Pancreas (tissue), 10 donors: Measurements from ENCODE around the gene BRCA1. TPM values are rescaled to one million over a fixed set of nuclear protein-coding genes. Genes with fewer than 3 reads are reported as not detected.

Experiments
- ATAC-seq, 4 donors: fragments of 200-7000 bp; cut with Tn5 transposase; one replicate each; pipeline versions ENCODE4 v1.8.0 to v1.9.1; 2020; ENCODE audit warnings: mild to moderate bottlenecking in 4 of 4, moderate library complexity in 4 of 4
- DNase-seq, 6 donors: peaks; one replicate each; pipeline ENCODE4 v3.0.0-alpha.2; 2020
- FAIRE-seq: peaks from 2 replicates; lab custom pipeline; 2012; peaks lifted over from hg19 to GRCh38; lab: Jason Lieb, UNC
- H3K27ac ChIP-seq, 4 donors: fragments of 200-600 bp; sonication (generic); 1 replicate in 3 of 4; 2 replicates in 1 of 4; pipeline versions ENCODE4 v1.5.0 to v1.8.0; 2020
- H3K27me3 ChIP-seq, 4 donors: fragments of 200-600 bp; one replicate each; pipeline ENCODE4 v1.8.0; 2021
- H3K36me3 ChIP-seq, 3 donors: fragments of 200-600 bp; sonication (generic) in 1 of 3; one replicate each; pipeline versions ENCODE4 v1.5.0 to v1.8.0; 2020 to 2021
- H3K4me1 ChIP-seq, 3 donors: fragments of 200-600 bp; one replicate each; pipeline ENCODE4 v1.8.0; 2021
- H3K4me3 ChIP-seq, 4 donors: fragments of 200-600 bp; sonication (generic) in 2 of 4; one replicate each; pipeline versions ENCODE4 v1.5.0 to v1.8.0; 2020 to 2021
- H3K9me3 ChIP-seq, 4 donors: fragments of 200-600 bp; one replicate each; pipeline ENCODE4 v1.8.0; 2021
- WGBS, 2 donors: extraction: QIAGEN DNeasy Blood & Tissue Kit; methylation state at CpG; one replicate each; pipeline ENCODE4 v1.1.7; 2013; 5-methylcytosine and 5-hydroxymethylcytosine counted together
- intact Hi-C, 3 donors: fragments of 100-400 bp; cut with DNase I; formaldehyde crosslinking; loops; one replicate each; pipeline versions ENCODE4 v1.11.1 to v1.14.2; 2022
- polyA plus RNA-seq, 2 donors: library from polyadenylated mRNA; stranded (reverse); fragments of 200-250 nt; gene quantifications; one replicate each; pipeline ENCODE4 v1.2.3, GENCODE V29; 2013
- total RNA-seq, 6 donors: library from RNA; stranded (reverse); fragmentation: NEBNext Ultra II Directional in 4 of 6; extraction: Animal tissue kit (Norgen Biotek cat#: 25700) in 4 of 6; gene quantifications; one replicate each; pipeline versions ENCODE4 v1.2.1 to v1.2.4, GENCODE V29; 2021 to 2023
- TF ChIP-seq, protein P1 (sequence below), 4 donors: fragments of 200-600 bp; sonication (generic) in 3 of 4; IDR thresholded peaks; one replicate each; pipeline versions ENCODE4 v1.5.0 to v1.8.0; 2021; ENCODE audit warnings: antibody characterized with exemption in 4 of 4
- donor health status: healthy with polysubstance abuse.
- donor health status: DM: no; HTN: no; CAD: no; lungs with moderate emphysema.
- donor health status: DM: no; HTN: no; CAD: no.
- donor health status: control.
- donor health status: control.
- donor health status: Bipolar disorder and iron deficiency.
- donor health status: DM: yes; HTN: yes; CAD: no.
- donor health status: DM: no; HTN: no; CAD: no.
- donor health status: DM: no; HTN: no; CAD: no.
- donor health status: DM: yes; HTN: yes; CAD: no.

BRCA1 gene
- 1 to 10 TPM; 1.1 to 4.6 (median 2.5) TPM for total RNA-seq
- polyA plus RNA-seq, result 1 to 10 TPM; 1.4 to 2.6 TPM

DNA sequence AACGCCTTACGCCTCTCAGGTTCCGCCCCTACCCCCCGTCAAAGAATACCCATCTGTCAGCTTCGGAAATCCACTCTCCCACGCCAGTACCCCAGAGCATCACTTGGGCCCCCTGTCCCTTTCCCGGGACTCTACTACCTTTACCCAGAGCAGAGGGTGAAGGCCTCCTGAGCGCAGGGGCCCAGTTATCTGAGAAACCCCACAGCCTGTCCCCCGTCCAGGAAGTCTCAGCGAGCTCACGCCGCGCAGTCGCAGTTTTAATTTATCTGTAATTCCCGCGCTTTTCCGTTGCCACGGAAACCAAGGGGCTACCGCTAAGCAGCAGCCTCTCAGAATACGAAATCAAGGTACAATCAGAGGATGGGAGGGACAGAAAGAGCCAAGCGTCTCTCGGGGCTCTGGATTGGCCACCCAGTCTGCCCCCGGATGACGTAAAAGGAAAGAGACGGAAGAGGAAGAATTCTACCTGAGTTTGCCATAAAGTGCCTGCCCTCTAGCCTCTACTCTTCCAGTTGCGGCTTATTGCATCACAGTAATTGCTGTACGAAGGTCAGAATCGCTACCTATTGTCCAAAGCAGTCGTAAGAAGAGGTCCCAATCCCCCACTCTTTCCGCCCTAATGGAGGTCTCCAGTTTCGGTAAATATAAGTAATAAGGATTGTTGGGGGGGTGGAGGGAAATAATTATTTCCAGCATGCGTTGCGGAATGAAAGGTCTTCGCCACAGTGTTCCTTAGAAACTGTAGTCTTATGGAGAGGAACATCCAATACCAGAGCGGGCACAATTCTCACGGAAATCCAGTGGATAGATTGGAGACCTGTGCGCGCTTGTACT is at the start of gene BRCA1:
Gene BRCA1, minus strand, starts transcription at position 232 of the 834 bp plus-strand sequence. CDS start 1,268 bp downstream, outside the sequence.
- H3K27me3 ChIP-seq, result no peaks in the 10 kb centered on the region
- H3K4me1 ChIP-seq, result peaks cover 5 to 13% (median 7%) of the 10 kb centered on the region in 3 donors
- H3K9me3 ChIP-seq, result no peaks in the 10 kb centered on the region
- no peaks in the 10 kb centered on the region for H3K36me3 ChIP-seq
- TF ChIP-seq, protein P1, sequence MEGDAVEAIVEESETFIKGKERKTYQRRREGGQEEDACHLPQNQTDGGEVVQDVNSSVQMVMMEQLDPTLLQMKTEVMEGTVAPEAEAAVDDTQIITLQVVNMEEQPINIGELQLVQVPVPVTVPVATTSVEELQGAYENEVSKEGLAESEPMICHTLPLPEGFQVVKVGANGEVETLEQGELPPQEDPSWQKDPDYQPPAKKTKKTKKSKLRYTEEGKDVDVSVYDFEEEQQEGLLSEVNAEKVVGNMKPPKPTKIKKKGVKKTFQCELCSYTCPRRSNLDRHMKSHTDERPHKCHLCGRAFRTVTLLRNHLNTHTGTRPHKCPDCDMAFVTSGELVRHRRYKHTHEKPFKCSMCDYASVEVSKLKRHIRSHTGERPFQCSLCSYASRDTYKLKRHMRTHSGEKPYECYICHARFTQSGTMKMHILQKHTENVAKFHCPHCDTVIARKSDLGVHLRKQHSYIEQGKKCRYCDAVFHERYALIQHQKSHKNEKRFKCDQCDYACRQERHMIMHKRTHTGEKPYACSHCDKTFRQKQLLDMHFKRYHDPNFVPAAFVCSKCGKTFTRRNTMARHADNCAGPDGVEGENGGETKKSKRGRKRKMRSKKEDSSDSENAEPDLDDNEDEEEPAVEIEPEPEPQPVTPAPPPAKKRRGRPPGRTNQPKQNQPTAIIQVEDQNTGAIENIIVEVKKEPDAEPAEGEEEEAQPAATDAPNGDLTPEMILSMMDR (IDR thresholded peaks at IDR 0.05), result no peak
- intact Hi-C loops, result no loop called here
- peak within 1 kb of the TSS; percentile 42 to 54 (median 44) for H3K4me3 ChIP-seq
- DNase-seq, result peak; percentile 83 to 96 (median 94)
- peak; percentile 94 to 97 (median 96) for ATAC-seq
- FAIRE-seq, result peak; percentile 98
- WGBS, 2 donors, result 1 to 2% methylated on average over 38 of the region's 38 CpGs
- peak within 1 kb of the TSS; percentile 41 to 68 (median 66) for H3K27ac ChIP-seq

DNA sequence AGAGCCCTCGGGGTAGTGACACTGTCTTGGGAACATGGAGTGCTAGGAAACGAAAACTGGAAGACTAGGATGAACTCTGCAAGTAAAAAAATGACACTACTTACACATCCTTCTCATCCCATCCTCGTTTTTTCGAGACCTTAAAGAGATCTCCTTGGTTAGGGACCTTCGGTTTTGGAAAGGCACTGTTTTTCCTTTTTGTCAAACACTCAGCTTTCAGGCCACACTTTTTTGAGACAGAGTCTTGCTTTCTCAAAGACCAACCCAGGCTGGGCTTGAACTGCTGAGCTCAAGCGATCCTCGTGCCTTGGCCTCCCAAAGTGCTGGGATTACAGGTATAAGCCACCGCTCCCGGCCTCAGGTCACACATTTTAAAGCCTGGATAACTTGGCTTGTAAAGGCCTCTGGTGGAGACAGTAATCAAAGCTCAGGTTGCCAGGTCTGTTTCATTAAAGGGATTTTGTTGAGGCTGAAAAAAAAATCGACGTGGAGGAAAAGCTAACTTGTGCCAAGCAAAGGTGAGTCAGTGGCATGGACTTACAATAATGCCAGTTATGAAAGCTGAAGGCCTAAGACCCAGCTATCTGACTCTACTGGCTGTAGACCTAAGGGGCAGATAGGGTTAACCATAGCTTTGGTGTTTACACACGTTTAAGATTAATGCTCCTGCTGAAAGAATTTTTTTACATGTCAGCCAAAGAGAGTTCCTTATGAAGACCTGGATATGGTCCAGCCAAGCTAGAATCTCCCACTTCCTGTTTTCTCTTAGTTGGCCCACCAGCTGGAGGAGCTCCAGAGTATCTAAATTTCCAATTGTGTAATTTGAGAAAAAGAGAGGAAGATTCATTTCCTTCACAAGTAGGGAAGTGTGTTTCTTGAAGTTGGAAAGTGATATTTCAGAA is 46.7 kb upstream of the BRCA1 start:
- H3K27ac ChIP-seq, result peak overlapping the region; percentile 87 to 99 (median 93)
- 2 to 3% methylated on average over 12 of the region's 12 CpGs for WGBS, 2 donors
- TF ChIP-seq, protein P1 (IDR thresholded peaks at IDR 0.05), result no peak
- H3K36me3 ChIP-seq, result no peaks in the 10 kb centered on the region
- FAIRE-seq (no peak), DNase-seq (peak in 3 of 6 donors; percentile 31 to 49 (median 48)), ATAC-seq (peak; percentile 9 to 32 (median 30))
- H3K27me3 ChIP-seq, result no peaks in the 10 kb centered on the region
- intact Hi-C loops, result no loop called here
- no peaks in the 10 kb centered on the region for H3K9me3 ChIP-seq
- H3K4me1 ChIP-seq, result peaks cover 30 to 46% (median 39%) of the 10 kb centered on the region in 3 donors
- peak overlapping the region; percentile 52 to 81 (median 69) for H3K4me3 ChIP-seq

DNA sequence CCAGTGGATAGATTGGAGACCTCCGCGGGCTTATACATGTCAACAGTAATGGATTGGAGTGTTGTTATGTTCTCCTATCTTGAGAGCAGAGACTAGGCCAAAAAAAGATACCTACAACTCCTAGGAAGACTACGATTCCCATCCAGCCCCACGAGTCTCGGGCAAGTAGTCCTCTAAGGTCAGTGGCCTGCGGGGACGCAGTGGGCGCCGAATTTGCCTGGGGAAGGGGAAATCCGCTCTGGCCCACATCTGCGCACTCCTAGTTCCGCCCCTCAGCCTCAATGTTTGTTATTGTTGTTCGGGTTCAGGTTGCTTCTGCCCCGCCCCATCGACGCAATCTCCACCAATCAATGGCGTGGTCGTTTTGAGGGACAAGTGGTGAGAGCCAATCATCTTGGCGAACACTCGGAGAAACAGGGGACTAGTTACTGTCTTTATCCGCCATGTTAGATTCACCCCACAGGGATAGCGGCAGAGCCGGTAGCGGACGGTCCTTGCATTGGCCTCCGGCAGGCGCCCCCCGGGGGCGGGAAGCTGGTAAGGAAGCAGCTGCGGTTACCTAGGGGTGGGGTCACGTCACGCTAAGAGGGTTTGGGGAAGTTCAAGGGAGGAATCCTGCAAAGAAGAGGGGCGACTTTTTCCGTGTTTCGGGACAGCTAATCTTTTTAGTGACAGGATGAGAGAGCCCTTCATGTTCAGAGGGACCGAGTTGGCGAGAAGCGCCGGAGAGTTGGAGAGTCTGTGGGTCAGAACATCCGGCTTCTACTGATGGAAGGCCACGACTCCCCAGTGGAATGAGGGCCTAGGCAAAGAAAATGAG is 45.8 kb upstream of the BRCA1 start, which contains the start of gene NBR1:
Gene NBR1, plus strand, starts transcription at position 449 of the 820 bp plus-strand sequence. CDS start 4,586 bp downstream, outside the sequence.
- Histone ChIP-seq H3K27me3 (no peaks in the 10 kb centered on the region), H3K9me3 (no peaks in the 10 kb centered on the region), H3K36me3 (no peaks in the 10 kb centered on the region), H3K4me3 (peak within 1 kb of the TSS; percentile 52 to 81 (median 69)), H3K4me1 (peaks cover 26 to 37% (median 30%) of the 10 kb centered on the region in 3 donors), H3K27ac (peak within 1 kb of the TSS; percentile 87 to 99 (median 93))
- TF ChIP-seq, protein P1 (IDR thresholded peaks at IDR 0.05), result no peak
- ATAC-seq (peak; percentile 84 to 92 (median 86)), DNase-seq (peak; percentile 86 to 96 (median 92)), FAIRE-seq (no peak)
- intact Hi-C loops, result no loop called here
- 0% methylated on average over 41 of the region's 41 CpGs for WGBS, 2 donors

DNA sequence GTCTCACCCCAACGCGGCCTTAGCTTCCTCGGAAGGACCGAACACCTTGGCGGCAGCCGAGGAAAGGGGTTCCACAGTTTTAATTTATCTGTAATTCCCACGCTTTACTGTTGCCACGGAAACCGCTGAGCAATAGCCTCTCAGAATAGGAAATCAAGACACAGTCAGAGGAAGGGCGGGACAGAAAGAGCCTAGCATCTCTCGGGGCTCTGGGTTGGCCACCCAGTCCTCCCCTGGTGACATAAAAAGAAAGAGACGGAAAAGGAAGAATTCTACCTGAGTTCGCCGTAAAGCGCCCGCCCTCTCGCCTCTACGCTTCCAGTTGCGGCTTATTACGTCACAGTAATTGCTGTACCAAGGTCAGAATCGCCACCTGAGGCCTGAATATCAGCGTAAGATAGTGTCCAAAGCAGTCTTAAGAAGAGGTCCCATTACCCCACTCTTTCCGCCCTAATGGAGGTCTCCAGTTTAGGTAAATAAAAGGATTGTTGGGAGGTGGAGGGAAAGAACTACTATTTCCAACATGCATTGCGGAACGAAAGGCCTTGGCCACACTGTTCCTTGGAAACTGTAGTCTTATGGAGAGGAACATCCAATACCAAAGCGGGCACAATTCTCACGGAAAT is 45.1 kb upstream of the BRCA1 start:
- TF ChIP-seq, protein P1 (IDR thresholded peaks at IDR 0.05), result no peak
- Histone ChIP-seq H3K36me3 (no peaks in the 10 kb centered on the region), H3K4me3 (peak overlapping the region; percentile 52 to 81 (median 69)), H3K9me3 (no peaks in the 10 kb centered on the region), H3K27ac (peak overlapping the region; percentile 87 to 99 (median 93)), H3K27me3 (no peaks in the 10 kb centered on the region), H3K4me1 (peaks cover 19 to 30% (median 24%) of the 10 kb centered on the region in 3 donors)
- DNase-seq (peak; percentile 79 to 89 (median 86)), FAIRE-seq (no peak), ATAC-seq (peak; percentile 79 to 89 (median 84))
- 0% methylated on average over 27 of the region's 27 CpGs for WGBS, 2 donors
- intact Hi-C loops, result no loop called here
